ENCODE results near the gene SFXN5. TPM values are rescaled to one million over a fixed set of nuclear protein-coding genes. Genes with fewer than 3 reads are reported as not detected.

Gene SFXN5
- total and polyA plus RNA-seq, 3 donors from 2014 or later: 24.0 to 32.2 (median 25.4) TPM

DNA sequence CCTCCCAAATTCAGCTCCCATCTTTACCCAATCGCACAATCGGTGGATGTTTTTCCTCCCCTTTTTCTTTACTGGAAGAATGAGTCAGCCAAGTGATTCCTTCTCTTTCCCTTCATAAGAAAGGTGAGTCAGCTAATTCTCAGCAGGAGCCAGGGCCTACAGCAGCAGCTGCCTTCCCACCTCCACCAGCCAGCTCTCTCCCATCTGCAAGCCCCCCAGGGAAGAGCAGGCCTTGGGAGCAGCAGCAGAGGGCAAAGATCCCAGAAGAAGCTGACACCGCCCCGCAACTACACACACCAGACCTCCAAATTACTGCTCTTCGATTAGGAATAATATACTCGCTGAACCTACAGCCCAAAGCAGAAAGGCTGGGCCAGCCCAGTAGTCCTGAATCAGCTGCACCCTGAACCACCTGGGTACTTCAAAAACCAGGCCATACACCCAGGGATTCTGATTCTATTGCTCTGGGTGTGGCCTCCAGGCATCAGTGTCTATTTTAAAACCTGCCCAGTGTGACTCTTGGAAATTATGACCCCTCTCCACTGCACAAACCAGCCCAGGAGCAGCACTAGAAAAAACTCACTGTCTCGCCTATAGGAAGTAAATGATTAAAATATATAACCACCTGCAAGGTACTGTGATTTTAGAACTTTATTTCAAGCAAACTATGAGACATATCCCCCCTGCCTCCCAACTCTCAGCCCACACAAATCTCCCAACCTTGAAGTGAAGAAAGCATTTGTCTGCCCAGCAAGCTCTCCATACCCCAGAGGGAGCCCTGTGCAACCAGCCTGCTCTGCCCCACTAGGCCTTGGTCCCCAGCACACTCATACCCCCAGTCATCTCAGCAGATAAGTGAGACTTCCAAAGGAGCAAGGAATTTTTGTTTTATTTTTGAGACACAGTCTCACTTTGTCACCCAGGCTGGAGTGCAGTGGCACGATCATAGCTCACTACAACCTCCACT lies 7.3 kb downstream of the SFXN5 start:
- no peak for TF ChIP-seq POLR2A (IDR thresholded peaks at IDR 0.05)
- TF ChIP-seq, protein P1, sequence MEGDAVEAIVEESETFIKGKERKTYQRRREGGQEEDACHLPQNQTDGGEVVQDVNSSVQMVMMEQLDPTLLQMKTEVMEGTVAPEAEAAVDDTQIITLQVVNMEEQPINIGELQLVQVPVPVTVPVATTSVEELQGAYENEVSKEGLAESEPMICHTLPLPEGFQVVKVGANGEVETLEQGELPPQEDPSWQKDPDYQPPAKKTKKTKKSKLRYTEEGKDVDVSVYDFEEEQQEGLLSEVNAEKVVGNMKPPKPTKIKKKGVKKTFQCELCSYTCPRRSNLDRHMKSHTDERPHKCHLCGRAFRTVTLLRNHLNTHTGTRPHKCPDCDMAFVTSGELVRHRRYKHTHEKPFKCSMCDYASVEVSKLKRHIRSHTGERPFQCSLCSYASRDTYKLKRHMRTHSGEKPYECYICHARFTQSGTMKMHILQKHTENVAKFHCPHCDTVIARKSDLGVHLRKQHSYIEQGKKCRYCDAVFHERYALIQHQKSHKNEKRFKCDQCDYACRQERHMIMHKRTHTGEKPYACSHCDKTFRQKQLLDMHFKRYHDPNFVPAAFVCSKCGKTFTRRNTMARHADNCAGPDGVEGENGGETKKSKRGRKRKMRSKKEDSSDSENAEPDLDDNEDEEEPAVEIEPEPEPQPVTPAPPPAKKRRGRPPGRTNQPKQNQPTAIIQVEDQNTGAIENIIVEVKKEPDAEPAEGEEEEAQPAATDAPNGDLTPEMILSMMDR (IDR thresholded peaks at IDR 0.05): no peak
- H3K9me3 ChIP-seq: no peaks in the 10 kb centered on the region
- WGBS, 2 donors: 80 to 90% methylated on average over 8 of the region's 8 CpGs
- H3K4me1 ChIP-seq: no peaks in the 10 kb centered on the region
- H3K27ac ChIP-seq: no peak overlapping the region
- H3K4me3 ChIP-seq: no peak overlapping the region
- DNase-seq: no peak
- H3K36me3 ChIP-seq (ENCODE audit: low read depth, missing control alignments): no peaks in the 10 kb centered on the region
- H3K27me3 ChIP-seq: no peaks in the 10 kb centered on the region
- intact Hi-C loops (cut with DNase I; ENCODE audit: low total_unique reads): no loop called here

DNA sequence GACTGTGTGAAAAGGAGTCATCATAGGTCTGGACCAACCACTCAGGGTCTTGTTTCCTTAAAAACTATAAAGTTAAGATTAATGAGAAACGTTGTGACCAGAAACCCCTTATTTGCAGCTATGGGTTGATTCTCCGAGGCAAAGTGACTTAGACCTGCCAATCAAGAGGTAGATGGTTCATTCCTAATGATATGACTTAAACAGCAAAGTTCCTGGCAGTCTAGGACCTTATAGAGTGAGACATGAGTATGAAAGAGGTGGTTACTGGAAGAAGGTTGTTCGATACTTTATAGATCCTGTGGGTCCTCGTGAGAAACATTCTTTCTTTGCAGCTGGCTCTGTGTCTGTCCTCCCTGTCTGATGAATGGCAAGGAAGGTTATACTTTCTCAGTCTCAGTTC lies 8.0 kb downstream of the SFXN5 start:
- 76 to 81% methylated on average over 4 of the region's 4 CpGs for WGBS, 2 donors
- Histone ChIP-seq H3K4me3 (no peak overlapping the region), H3K9me3 (no peaks in the 10 kb centered on the region), H3K27me3 (no peaks in the 10 kb centered on the region), H3K36me3 (ENCODE audit: low read depth, missing control alignments) (no peaks in the 10 kb centered on the region), H3K27ac (no peak overlapping the region), H3K4me1 (no peaks in the 10 kb centered on the region)
- intact Hi-C loops (cut with DNase I; ENCODE audit: low total_unique reads): no loop called here
- TF ChIP-seq, protein P1 (IDR thresholded peaks at IDR 0.05): no peak
- no peak for TF ChIP-seq POLR2A (IDR thresholded peaks at IDR 0.05)
- DNase-seq: no peak

DNA sequence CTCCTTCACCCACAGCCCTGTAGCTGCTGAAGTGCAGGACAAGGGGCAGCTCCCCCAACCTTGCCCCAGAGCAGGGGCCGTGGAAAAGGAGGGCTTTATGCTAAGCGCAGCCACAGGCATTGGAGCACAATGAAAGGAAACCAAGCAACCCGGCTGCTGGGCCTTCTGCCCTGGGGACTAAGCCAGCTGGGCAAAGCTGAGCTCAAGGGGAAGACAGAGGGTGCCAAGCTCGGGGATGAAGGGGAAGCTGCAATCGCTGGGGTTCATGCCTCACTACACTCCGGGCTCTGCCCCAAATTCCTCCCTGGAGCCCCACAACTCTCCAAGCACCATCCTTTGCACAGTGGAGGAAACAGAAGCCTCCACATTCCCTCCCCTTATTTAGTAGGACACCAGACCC lies 12.4 kb downstream of the SFXN5 start:
- 86 to 95% methylated on average over 4 to 6 of the region's 6 CpGs for WGBS, 2 donors
- no peaks in the 10 kb centered on the region for H3K9me3 ChIP-seq
- H3K27me3 ChIP-seq: no peaks in the 10 kb centered on the region
- intact Hi-C loops (cut with DNase I; ENCODE audit: low total_unique reads): no loop called here
- H3K36me3 ChIP-seq (ENCODE audit: low read depth, missing control alignments): no peaks in the 10 kb centered on the region
- no peak overlapping the region for H3K4me3 ChIP-seq
- H3K27ac ChIP-seq: no peak overlapping the region
- H3K4me1 ChIP-seq: no peaks in the 10 kb centered on the region
- TF ChIP-seq, protein P1 (IDR thresholded peaks at IDR 0.05): no peak
- no peak for TF ChIP-seq POLR2A (IDR thresholded peaks at IDR 0.05)
- no peak for DNase-seq

DNA sequence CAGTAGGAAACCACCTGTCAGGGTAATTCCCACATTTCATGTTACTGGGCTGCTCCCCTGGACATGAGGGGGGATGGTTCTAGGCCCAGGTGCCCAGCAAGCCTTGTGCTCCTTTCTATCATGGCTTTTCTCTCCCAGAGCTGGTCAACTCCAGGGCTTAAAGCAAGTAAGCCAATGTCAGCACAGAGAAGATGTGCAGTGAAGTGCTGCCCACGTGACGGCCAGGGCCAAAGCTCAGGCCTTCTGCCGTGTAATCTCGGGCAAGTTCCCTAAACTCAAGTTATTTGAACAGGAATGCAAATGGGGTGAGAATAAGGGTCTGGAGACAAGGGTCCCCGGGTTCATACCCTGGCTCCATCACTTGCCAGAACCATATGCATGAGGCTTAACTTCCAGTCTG lies 16.5 kb downstream of the SFXN5 start:
- DNase-seq: no peak
- TF ChIP-seq, protein P1 (IDR thresholded peaks at IDR 0.05): no peak
- no peak for TF ChIP-seq POLR2A (IDR thresholded peaks at IDR 0.05)
- H3K4me3 ChIP-seq: no peak overlapping the region
- intact Hi-C loops (cut with DNase I; ENCODE audit: low total_unique reads): no loop called here
- H3K27me3 ChIP-seq: no peaks in the 10 kb centered on the region
- no peaks in the 10 kb centered on the region for H3K9me3 ChIP-seq
- H3K4me1 ChIP-seq: no peaks in the 10 kb centered on the region
- WGBS, 2 donors: 96% methylated on average over 5 of the region's 5 CpGs
- H3K36me3 ChIP-seq (ENCODE audit: low read depth, missing control alignments): no peaks in the 10 kb centered on the region
- no peak overlapping the region for H3K27ac ChIP-seq

All from testis (tissue), 3 donors.